Stimulated activated CD8-positive, alpha-beta memory T cell treated with anti-CD3 and anti-CD28 coated beads, Interleukin-4, amount 100 ng/mL, for 1 hour (primary cell): ENCODE results near the gene ACAT2.
"Not testable (repeated sequence)": the region's sequence is repeated elsewhere in the genome, so short reads cannot be mapped to it uniquely, and the experiment has no call there.

Experiments
- DNase-seq, 2 donors: peaks; one replicate each; pipeline ENCODE4 v3.0.0-alpha.2; 2020; ENCODE audit warnings: low read depth in 2 of 2, low spot score in 1 of 2

Gene ACAT2

DNA sequence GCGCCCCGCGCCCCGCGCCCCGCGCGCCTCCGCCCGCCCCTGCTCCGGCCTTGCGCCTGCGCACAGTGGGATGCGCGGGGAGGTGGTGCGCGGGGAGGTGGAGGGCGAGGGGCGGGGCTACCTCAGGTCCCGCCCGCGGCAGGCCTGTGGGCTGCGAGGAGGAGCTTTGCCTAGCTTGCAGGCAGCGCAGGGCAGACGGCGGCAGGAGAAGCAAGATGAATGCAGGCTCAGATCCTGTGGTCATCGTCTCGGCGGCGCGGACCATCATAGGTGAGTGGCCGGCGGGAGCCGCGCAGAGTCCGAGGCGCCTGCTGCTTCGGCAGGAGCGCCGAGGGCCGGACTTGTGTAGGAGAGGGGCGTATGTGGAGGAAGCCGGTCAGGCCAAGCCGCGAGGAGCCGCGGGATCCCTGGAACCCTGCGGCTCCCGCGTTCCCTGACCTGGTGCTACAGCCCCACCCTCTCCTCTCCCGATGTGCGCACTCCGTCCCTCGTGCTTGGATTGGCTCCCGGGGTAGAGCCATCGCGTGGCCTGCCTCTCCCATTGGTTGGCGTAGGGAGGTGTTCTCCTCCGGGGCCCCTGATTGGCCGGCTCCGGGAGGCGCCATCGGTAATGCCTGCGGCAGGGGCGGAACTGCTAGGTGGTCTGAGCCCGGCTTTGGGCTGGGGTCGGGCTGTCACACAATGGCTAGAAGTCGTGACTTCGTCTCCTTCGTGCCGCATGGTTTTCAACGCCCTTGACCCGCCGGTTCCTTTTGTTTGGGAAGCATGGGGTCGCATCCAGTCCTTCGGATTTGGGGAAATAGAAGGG lies at the start of gene ACAT2:
Gene ACAT2, plus strand, starts transcription at position 173 of the 808 bp plus-strand sequence. Its CDS starts 43 bp downstream, at position 216.
- peak; percentile 77 to 87 for DNase-seq

DNA sequence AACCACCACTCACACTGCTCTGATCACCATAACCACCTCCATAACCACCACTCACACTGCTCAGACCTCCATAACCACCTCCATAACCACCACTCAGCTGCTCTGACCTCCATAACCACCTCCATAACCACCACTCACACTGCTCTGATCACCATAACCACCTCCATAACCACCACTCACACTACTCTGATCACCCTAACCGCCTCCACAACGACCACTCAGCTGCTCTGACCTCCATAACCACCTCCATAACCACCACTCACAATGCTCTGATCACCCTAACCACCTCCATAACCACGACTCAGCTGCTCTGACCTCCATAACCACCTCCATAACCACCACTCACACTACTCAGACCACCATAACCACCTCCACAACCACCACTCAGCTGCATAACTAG lies 49.5 kb upstream of the ACAT2 start:
- DNase-seq: not testable (repeated sequence)

GRCh38 chr6:159713984-159714383 lies 47.9 kb upstream of the ACAT2 start:
- no peak for DNase-seq

GRCh38 chr6:159714404-159714803 lies 47.4 kb upstream of the ACAT2 start:
- no peak for DNase-seq

DNA sequence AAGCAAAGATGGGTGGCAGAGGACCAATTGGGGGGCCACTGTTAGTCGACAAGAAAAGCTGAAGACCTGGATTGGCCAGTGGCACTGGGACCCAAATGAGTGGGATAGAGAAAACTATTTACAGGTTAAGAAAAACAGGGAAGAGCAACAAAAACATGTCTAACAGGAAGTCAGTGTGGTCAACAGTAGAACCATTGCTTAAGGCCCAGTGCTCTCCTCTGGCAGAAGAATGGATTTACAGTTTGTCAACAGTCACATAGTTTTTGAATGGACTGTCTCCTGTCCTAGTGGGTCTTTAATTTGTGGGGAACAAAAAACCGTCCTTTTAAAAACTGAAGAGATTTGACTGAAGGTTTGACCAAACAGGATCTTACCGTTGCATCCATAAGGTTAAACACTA lies 46.7 kb upstream of the ACAT2 start:
- no peak for DNase-seq

DNA sequence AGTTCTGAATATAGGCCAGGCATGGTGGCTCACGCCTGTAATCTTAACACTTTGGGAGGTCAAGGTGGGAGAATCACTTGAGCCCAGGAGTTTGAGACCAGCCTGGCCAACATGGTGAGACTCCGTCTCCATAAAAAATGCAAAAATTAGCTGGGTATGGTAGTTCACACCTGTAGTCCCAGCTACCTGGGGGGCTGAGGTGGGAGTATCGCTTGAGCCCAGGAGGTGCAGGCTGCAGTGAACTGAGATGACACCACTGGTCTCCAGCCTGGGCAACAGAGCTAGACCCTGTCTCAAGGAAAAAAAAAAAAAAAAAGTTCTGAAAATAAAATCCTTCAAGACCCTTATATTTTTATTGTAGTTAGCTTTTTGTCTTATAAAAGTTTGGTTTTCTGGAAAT lies 46.2 kb upstream of the ACAT2 start:
- DNase-seq: no peak

DNA sequence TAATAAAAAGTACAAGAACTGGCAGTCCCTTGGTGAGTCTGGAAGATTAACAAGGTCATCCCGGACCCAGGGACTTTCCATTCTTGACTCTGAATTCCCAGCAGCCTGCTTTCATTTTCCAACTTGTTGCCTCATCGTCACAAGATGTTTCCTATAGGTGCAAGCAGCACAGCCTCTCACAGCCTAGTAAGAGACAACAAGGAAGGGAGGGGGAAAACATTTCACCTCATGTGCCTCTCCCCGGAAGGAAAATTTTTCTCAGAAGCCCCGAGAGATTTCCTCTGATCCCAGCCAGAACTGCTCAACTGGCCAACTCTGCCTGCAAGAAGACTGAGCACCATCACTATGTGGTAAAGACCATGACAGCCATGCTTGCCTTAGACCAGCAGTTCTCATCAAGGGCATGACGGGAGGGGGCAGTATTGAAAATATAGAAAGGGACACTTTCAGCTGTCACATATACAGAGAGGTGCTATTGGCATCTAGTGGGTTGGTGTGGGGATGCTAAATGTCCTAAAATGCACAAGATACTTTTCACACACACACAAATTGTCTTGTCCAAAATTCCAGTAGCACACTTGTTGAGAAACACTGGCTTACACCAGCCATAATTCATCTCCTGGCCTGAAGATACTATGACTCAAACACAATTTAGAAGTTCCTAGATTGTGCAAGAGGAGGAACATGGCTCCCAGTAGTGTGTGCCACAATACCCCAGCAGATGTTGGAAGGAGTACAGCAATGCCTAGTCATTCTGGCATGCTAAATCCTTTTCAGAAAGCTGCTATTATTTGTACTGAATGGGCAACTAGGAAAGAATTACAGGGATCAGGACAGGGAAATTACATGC lies 45.4 kb upstream of the ACAT2 start:
- no peak for DNase-seq

- DNase-seq: no peak
These were observed 43.2 kb upstream of the ACAT2 start for GRCh38 chr6:159718634-159719033.

- DNase-seq: no peak
These were observed 42.6 kb upstream of the ACAT2 start for GRCh38 chr6:159719287-159719686.

GRCh38 chr6:159720708-159721107 lies 41.1 kb upstream of the ACAT2 start:
- no peak for DNase-seq

DNA sequence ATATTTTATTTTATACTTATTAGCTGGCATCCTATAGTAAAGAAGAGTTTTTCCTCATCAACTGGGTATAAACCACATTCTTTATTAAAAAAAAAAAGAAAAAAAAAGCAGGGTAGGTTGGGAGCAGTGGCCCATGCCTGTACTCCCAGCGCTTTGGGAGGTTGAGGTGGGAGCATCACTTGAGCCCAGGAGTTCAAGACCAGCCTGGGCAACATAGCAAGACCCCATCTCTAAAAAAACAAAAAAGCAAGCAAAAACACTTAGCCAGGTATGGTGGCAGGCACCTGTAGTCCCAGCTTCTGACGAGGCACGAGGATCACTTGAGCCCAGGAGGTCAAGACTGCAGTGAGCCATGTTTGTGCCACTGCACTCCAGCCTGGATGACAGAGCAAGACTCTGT lies 39.9 kb upstream of the ACAT2 start:
- not testable (repeated sequence) for DNase-seq

- DNase-seq: no peak
These were observed 39.2 kb upstream of the ACAT2 start for GRCh38 chr6:159722655-159723054.

GRCh38 chr6:159723259-159723658 lies 38.6 kb upstream of the ACAT2 start:
- no peak for DNase-seq

- DNase-seq: no peak
These were observed 37.1 kb upstream of the ACAT2 start for GRCh38 chr6:159724778-159725177.

DNA sequence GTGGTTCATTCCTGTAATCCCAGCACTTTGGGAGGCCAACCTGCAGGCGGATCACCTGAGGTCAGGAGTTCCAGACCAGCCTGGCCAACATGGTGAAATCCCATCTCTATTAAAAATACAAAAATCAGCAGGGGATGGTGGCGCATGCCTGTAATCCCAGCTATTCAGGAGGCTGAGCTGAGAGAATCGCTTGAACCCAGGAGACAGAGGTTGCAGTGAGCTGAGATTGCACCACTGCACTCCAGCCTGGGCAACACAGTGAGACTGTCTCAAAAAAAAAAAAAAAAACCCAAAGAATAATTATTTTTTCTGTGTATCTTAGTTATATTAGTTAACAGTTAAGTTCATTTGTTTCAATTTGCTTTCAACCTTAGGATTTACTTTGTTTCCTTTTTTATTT lies 36.6 kb upstream of the ACAT2 start:
- DNase-seq: not testable (repeated sequence)

DNA sequence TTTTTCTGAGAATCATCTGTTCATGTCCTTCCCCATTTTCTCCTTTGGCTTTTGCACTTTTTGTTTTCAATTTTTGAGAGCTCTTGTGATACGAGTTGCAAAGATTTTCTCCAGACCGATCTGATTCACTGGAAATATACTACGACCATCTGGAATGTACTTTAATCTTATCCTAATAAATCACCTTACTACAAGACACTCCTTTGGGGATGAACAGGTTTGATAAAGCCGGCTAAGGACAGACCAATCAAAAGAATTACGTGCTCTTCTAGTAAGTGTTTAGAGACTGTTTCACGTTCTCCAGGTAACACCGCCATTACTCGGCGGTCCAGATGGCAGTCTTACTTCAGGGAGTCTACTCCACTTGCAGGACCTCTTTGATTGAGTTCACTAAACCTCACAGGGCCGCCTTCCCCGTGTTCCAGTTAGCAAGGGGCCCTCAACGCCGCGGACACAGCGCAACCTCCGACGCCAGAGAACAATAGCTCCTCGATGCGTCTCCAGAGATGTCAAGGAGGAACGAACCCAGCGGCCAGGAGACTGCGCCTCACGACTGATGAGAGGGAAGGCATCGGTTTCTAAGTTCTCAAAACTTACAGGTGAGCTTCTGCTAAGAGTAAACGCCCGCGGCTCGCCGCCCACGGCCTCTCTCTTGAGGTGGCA lies 35.5 kb upstream of the ACAT2 start:
- no peak for DNase-seq

GRCh38 chr6:159726918-159727716 lies 34.7 kb upstream of the ACAT2 start, which contains the start of gene WTAP:
Gene WTAP (plus strand): TSS chr6:159727506. CDS start chr6:159736266, 8,760 bp downstream.
- peak; percentile 90 to 93 for DNase-seq

DNA sequence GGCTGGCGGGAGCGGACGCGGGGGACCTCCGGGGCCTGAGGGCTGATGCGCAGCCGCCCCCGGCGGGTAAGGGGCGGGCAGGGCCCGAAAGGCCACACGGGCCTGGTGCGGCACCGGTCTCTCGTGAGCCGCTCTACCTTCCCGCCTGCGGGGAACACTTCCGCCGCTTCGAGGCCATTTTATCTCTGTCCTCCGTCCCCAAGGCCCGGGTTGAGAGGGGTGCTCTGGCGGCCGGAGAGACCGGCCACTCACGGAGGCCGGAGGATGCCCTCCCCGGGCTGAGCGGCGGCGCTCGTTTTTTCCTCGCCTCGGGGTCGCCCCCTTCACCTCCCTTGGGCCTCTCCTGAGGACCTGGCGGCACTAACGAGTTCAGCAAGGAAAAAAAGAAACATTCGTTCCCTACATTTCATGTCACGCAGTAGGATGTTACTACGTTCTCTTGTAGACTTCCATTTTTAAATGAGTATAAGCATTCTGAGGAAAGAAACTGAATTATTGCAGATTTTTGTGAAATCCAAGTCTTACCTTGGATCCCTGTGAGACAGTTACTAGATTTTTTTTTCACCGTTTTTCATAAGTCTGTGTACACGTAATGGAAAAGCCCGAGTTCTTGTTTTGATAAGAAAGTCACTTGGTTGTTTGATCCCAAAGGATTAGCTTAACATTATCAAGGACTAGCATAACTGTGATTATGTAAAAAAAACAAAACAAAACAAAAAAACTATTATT lies 34.0 kb upstream of the ACAT2 start:
- DNase-seq: peak in 1 of 2 donors; percentile 15

- DNase-seq: no peak
These were observed 33.3 kb upstream of the ACAT2 start for GRCh38 chr6:159728531-159728964.
